Tibial nerve (tissue), 4 donors: ENCODE measurements around the gene CUL9. TPM values are rescaled to one million over a fixed set of nuclear protein-coding genes. Genes with fewer than 3 reads are reported as not detected.

Source experiments
- DNase-seq, 2 donors: peaks; one replicate each; pipeline ENCODE4 v3.0.0-alpha.2; 2019; ENCODE audit warnings: low spot score in 2 of 2
- H3K27ac ChIP-seq, 4 donors: fragments of 200-600 bp; sonication (generic) in 3 of 4; one replicate each; pipeline ENCODE4 v1.5.1; 2017 to 2019; ENCODE audit warnings: mild to moderate bottlenecking in 1 of 4
- H3K27me3 ChIP-seq, 2 donors: fragments of 200-600 bp; sonication (generic) in 1 of 2; one replicate each; pipeline versions ENCODE4 v1.5.1 to v1.6.0; 2017 to 2019
- H3K36me3 ChIP-seq, 3 donors: fragments of 200-600 bp; sonication (generic); one replicate each; pipeline ENCODE4 v1.5.1; 2018 to 2019
- H3K4me1 ChIP-seq, 4 donors: fragments of 200-600 bp; sonication (generic) in 3 of 4; one replicate each; pipeline ENCODE4 v1.5.1; 2017 to 2019
- H3K4me3 ChIP-seq, 4 donors: fragments of 200-600 bp; sonication (generic) in 3 of 4; one replicate each; pipeline ENCODE4 v1.5.1; 2017 to 2019; ENCODE audit warnings: mild to moderate bottlenecking in 1 of 4, moderate library complexity in 1 of 4
- H3K9me3 ChIP-seq, 4 donors: fragments of 200-600 bp; sonication (generic) in 3 of 4; one replicate each; pipeline ENCODE4 v1.5.1; 2017 to 2019
- EP300 ChIP-seq, 2 donors: sonication (generic); formaldehyde crosslinking; IDR thresholded peaks; one replicate each; pipeline ENCODE4 v1.6.1; 2017; ENCODE audit warnings: antibody characterized with exemption in 2 of 2, mild to moderate bottlenecking in 1 of 2
- POLR2A ChIP-seq, 2 donors: fragments of 450-650 bp; IDR thresholded peaks; one replicate each; pipeline ENCODE4 v1.6.1; 2017; ENCODE audit warnings: antibody characterized with exemption in 2 of 2, mild to moderate bottlenecking in 2 of 2, moderate library complexity in 2 of 2
- WGBS, 2 donors: methylation state at CpG; one replicate each; pipeline ENCODE4 v1.1.5; 2018; 5-methylcytosine and 5-hydroxymethylcytosine counted together
- total RNA-seq, 4 donors: library from RNA; depleted of rRNA; stranded (reverse); fragments of >200 nt; gene quantifications; one replicate each; pipeline ENCODE4 v1.1.0, GENCODE V29; 2016
- TF ChIP-seq, protein P1 (sequence below), 5 experiments: fragments of 200-600 bp in 3 of 5; fragments of 450-650 bp in 2 of 5; sonication (generic) in 3 of 5; IDR thresholded peaks; one replicate each; pipeline ENCODE4 v1.5.1; 2016 to 2019; ENCODE audit warnings: antibody characterized with exemption in 5 of 5, mild to moderate bottlenecking in 3 of 5, moderate library complexity in 2 of 5

The CUL9 gene
- total RNA-seq, 4 donors from 2014 or later: 47.9 to 76.2 (median 49.3) TPM

DNA sequence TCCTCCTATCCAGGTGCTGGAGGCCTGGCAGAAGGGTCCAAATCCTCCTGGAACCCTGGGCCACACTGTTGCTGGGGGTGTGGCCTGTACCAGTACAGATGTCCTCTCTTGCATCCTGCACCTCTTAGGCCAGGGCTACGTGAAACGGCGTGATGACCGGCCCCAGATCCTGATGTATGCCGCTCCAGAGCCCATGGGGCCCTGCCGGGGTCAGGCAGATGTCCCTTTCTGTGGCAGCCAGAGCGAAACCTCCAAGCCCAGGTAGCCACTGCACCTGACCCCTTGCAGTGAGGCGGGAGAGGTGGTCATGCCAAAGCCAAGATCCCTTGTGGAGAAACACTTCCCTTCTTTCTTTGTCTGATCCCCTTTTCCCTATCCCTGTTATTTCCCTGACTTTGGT lies 33.1 kb downstream of the CUL9 start:
- peaks cover 0 to 74% (median 10%) of the 10 kb centered on the region in 3 donors for H3K36me3 ChIP-seq
- WGBS, 2 donors: 94 to 96% methylated on average over 7 to 8 of the region's 8 CpGs
- H3K27me3 ChIP-seq: no peaks in the 10 kb centered on the region
- H3K9me3 ChIP-seq: no peaks in the 10 kb centered on the region
- H3K4me3 ChIP-seq: no peak overlapping the region
- no peak overlapping the region for H3K27ac ChIP-seq
- no peak for TF ChIP-seq EP300 (IDR thresholded peaks at IDR 0.05)
- TF ChIP-seq, protein P1, sequence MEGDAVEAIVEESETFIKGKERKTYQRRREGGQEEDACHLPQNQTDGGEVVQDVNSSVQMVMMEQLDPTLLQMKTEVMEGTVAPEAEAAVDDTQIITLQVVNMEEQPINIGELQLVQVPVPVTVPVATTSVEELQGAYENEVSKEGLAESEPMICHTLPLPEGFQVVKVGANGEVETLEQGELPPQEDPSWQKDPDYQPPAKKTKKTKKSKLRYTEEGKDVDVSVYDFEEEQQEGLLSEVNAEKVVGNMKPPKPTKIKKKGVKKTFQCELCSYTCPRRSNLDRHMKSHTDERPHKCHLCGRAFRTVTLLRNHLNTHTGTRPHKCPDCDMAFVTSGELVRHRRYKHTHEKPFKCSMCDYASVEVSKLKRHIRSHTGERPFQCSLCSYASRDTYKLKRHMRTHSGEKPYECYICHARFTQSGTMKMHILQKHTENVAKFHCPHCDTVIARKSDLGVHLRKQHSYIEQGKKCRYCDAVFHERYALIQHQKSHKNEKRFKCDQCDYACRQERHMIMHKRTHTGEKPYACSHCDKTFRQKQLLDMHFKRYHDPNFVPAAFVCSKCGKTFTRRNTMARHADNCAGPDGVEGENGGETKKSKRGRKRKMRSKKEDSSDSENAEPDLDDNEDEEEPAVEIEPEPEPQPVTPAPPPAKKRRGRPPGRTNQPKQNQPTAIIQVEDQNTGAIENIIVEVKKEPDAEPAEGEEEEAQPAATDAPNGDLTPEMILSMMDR (IDR thresholded peaks at IDR 0.05): no peak
- no peaks in the 10 kb centered on the region for H3K4me1 ChIP-seq
- no peak for DNase-seq

DNA sequence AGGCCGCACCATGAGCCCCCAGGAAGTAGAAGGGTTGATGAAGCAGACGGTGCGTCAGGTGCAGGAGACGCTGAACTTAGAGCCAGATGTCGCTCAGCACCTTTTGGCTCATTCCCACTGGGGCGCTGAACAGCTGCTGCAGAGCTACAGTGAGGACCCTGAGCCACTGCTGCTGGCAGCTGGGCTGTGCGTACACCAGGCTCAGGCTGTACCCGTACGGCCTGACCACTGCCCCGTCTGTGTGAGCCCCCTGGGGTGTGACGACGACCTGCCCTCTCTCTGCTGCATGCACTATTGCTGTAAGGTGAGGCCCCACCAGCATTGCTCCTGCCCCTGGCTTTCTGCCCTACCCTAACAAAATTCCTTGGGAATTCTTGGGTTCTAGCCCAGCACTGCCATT lies 34.2 kb downstream of the CUL9 start:
- Histone ChIP-seq H3K27me3 (no peaks in the 10 kb centered on the region), H3K27ac (no peak overlapping the region), H3K9me3 (no peaks in the 10 kb centered on the region), H3K36me3 (peaks cover 0 to 85% (median 10%) of the 10 kb centered on the region in 3 donors), H3K4me3 (no peak overlapping the region), H3K4me1 (no peaks in the 10 kb centered on the region)
- no peak for TF ChIP-seq POLR2A (IDR thresholded peaks at IDR 0.05)
- TF ChIP-seq, protein P1 (IDR thresholded peaks at IDR 0.05): no peak
- no peak for TF ChIP-seq EP300 (IDR thresholded peaks at IDR 0.05)
- 75 to 84% methylated on average over 12 of the region's 12 CpGs for WGBS, 2 donors
- no peak for DNase-seq

DNA sequence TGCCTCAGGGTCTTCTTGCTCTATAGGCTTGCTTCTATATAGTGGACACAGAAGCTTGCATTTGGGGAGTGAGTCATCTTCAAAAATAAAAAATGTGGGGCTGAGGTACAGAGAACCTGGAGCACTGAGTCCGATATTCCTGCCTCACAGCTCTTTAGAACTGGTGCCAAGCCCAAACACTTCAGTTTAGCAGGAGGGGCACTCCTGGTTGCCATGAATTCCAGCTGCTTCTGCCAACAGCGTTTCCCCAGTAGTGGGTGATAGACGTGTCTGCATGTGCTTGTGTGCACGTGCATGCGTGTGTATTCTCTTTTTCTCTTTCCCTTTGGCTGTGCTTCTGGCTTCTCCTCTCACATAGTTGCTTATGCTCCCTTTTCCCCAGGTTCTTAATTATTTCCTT lies 35.4 kb downstream of the CUL9 start:
- no peak for DNase-seq
- no peaks in the 10 kb centered on the region for H3K27me3 ChIP-seq
- TF ChIP-seq POLR2A (IDR thresholded peaks at IDR 0.05): no peak
- peaks cover 0 to 97% (median 10%) of the 10 kb centered on the region in 3 donors for H3K36me3 ChIP-seq
- whole genome bisulfite sequencing, 2 donors: 77 to 87% methylated on average over 5 of the region's 5 CpGs
- no peak overlapping the region for H3K27ac ChIP-seq
- H3K4me3 ChIP-seq: no peak overlapping the region
- H3K9me3 ChIP-seq: no peaks in the 10 kb centered on the region
- H3K4me1 ChIP-seq: no peaks in the 10 kb centered on the region

DNA sequence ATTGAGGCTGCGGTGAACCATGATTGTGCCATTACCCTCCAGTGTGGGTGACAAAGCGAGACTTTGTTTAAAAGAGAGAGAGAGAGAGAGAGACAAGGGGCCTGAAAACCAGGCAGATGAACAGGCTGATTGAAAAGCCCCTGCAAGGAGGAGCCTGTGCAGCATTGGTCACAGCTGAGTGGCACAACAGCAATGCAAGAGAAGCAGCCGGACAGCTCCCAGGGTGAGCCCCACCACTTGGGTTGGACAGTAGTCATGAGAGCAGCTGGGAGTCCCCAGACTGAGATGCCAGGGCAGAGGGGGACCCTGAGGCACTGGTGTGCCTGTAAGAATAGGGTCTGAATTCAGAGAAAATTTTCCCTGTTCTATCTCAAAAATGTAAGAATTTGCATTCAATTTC lies 37.1 kb downstream of the CUL9 start:
- Histone ChIP-seq H3K36me3 (peaks cover 0 to 100% (median 10%) of the 10 kb centered on the region in 3 donors), H3K27me3 (no peaks in the 10 kb centered on the region), H3K27ac (no peak overlapping the region), H3K4me3 (no peak overlapping the region), H3K4me1 (peaks cover 0 to 3% (median 0%) of the 10 kb centered on the region in 4 donors), H3K9me3 (no peaks in the 10 kb centered on the region)
- TF ChIP-seq, protein P1 (IDR thresholded peaks at IDR 0.05): no peak
- TF ChIP-seq POLR2A (IDR thresholded peaks at IDR 0.05): no peak
- TF ChIP-seq EP300 (IDR thresholded peaks at IDR 0.05): no peak
- DNase-seq: no peak
- 73 to 80% methylated on average over 3 of the region's 3 CpGs for WGBS, 2 donors

DNA sequence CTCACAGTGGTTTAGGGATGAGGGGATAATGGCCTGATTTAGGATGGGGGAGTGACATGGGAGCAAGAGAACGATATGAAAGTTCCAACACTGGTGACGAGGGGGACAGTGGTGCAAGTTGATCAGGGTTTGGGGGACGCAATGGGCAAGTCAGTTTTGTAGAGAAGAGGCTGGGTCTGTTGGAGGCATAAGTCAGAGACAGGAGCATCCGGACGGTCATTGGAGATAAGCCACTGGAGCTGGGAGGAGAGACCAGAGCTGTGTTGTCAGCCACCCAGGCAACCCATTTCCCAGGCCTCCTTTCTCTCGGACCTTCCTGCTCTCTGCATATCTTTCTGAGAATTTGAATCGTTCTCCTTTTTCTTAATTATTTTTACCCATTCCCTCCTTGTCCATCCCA lies 37.8 kb downstream of the CUL9 start:
- 83 to 88% methylated on average over 7 of the region's 7 CpGs for WGBS, 2 donors
- TF ChIP-seq, protein P1 (IDR thresholded peaks at IDR 0.05): no peak
- no peak for TF ChIP-seq EP300 (IDR thresholded peaks at IDR 0.05)
- no peak for TF ChIP-seq POLR2A (IDR thresholded peaks at IDR 0.05)

More for the DNA sequence above, 37.8 kb downstream of the CUL9 start:
- no peaks in the 10 kb centered on the region for H3K9me3 ChIP-seq
- H3K27me3 ChIP-seq: no peaks in the 10 kb centered on the region
- no peak for DNase-seq
- H3K4me1 ChIP-seq: peaks cover 0 to 8% (median 2%) of the 10 kb centered on the region in 4 donors
- no peak overlapping the region for H3K27ac ChIP-seq
- peaks cover 0 to 100% (median 10%) of the 10 kb centered on the region in 3 donors for H3K36me3 ChIP-seq
- H3K4me3 ChIP-seq: no peak overlapping the region
